Ectodermal cell (in vitro differentiated cells): Measurements from ENCODE around the gene RGL1.

Experiments used
- H3K27ac ChIP-seq: 2 replicates; pipeline ENCODE4 v1.7.0; 2013; ENCODE audit warnings: mild to moderate bottlenecking, low read depth, low read length; ENCODE audit not compliant: insufficient read depth, poor library complexity, severe bottlenecking
- H3K27me3 ChIP-seq: 2 replicates; pipeline ENCODE4 v1.7.0; 2013; ENCODE audit warnings: mild to moderate bottlenecking, low read length; ENCODE audit not compliant: insufficient read depth, control insufficient read depth, poor library complexity, severe bottlenecking
- H3K36me3 ChIP-seq: one replicate; pipeline ENCODE4 v1.7.0; 2013; ENCODE audit warnings: low read length; ENCODE audit not compliant: control insufficient read depth, insufficient read depth
- H3K4me1 ChIP-seq: one replicate; pipeline ENCODE4 v1.7.0; 2013; ENCODE audit warnings: low read length; ENCODE audit not compliant: control insufficient read depth, insufficient read depth
- H3K4me3 ChIP-seq: 2 replicates; pipeline ENCODE4 v1.7.0; 2013; ENCODE audit warnings: low read depth, low read length, control low read depth; ENCODE audit not compliant: insufficient read depth
- H3K9me3 ChIP-seq: 2 replicates; pipeline ENCODE4 v1.7.0; 2013; ENCODE audit warnings: mild to moderate bottlenecking, low read length, moderate library complexity; ENCODE audit not compliant: control insufficient read depth
- WGBS, 2 experiments: methylation state at CpG; one replicate each; pipeline ENCODE4 v1.1.7; 2013; ENCODE audit warnings: missing lambda C conversion rate in 2 of 2; 5-methylcytosine and 5-hydroxymethylcytosine counted together

Gene RGL1

GRCh38 chr1:183873642-183874041 lies 68.7 kb downstream of the RGL1 start:
- H3K27ac ChIP-seq, result no peak overlapping the region
- WGBS, 2 experiments, result 84% methylated on average over 3 of the region's 3 CpGs
- H3K4me3 ChIP-seq, result no peak overlapping the region
- H3K4me1 ChIP-seq, result peaks cover 5% of the 10 kb centered on the region
- no peaks in the 10 kb centered on the region for H3K36me3 ChIP-seq
- H3K9me3 ChIP-seq, result no peaks in the 10 kb centered on the region
- H3K27me3 ChIP-seq, result no peaks in the 10 kb centered on the region

DNA sequence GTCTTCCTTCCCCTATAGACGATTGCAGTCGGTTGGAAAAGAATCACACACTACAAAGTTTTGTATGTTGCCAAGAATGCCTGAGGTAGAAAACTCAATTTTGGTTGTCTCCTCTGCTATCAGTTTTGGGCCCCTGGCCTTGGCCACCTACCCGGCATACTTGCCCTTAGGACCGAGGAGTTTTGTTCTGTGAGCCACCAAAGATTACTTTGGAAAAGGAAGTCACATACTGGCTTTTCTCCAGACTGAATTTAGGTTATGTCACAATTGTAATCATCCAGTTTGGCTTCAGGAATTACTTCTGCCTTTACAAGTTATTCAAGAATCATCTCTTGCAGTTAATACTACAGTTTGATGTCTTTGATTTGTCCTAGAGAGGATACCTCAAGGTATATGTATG lies 71.4 kb downstream of the RGL1 start:
- 96 to 98% methylated on average over 4 of the region's 4 CpGs for WGBS, 2 experiments
- Histone ChIP-seq H3K4me3 (no peak overlapping the region), H3K36me3 (no peaks in the 10 kb centered on the region), H3K9me3 (no peaks in the 10 kb centered on the region), H3K27me3 (no peaks in the 10 kb centered on the region), H3K27ac (no peak overlapping the region), H3K4me1 (peaks cover 7% of the 10 kb centered on the region)

- no peak overlapping the region for H3K4me3 ChIP-seq
- no peaks in the 10 kb centered on the region for H3K27me3 ChIP-seq
- no peaks in the 10 kb centered on the region for H3K9me3 ChIP-seq
- H3K27ac ChIP-seq, result no peak overlapping the region
- 72 to 83% methylated on average over 9 to 10 of the region's 10 CpGs for WGBS, 2 experiments
- peaks cover 15% of the 10 kb centered on the region for H3K4me1 ChIP-seq
- H3K36me3 ChIP-seq, result no peaks in the 10 kb centered on the region
Observed at GRCh38 chr1:183877053-183877720, 72.3 kb downstream of the RGL1 start.

DNA sequence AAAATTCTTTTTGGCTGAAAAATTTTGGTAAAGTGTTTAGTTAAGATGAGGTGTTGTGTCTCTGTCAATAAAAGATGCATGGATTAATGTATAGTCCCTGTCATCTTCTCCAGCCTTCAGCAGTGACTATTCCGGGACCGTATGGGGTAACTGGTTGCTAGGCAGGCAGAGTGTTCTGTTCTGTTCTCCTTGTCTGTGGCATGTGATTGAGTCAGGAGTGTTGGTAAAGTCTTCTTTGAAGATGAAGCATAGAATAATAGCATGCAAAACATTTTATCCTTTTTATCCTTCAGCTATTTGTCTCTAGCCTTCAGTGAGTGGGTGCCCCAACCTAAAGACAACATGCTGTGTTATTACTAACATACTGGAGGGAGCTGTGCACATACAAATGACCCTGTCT lies 74.6 kb downstream of the RGL1 start:
- no peak overlapping the region for H3K27ac ChIP-seq

GRCh38 chr1:183879966-183880365 lies 75.0 kb downstream of the RGL1 start:
- Histone ChIP-seq H3K27ac (no peak overlapping the region), H3K4me1 (peaks cover 15% of the 10 kb centered on the region)
- WGBS, 2 experiments, result 80 to 100% methylated on average over 1 of the region's 1 CpG

More for the DNA sequence above, 74.6 kb downstream of the RGL1 start:
- H3K9me3 ChIP-seq, result no peaks in the 10 kb centered on the region
- H3K27me3 ChIP-seq, result no peaks in the 10 kb centered on the region
- H3K4me1 ChIP-seq, result peaks cover 15% of the 10 kb centered on the region
- H3K36me3 ChIP-seq, result no peaks in the 10 kb centered on the region
- 63 to 69% methylated on average over 2 of the region's 2 CpGs for WGBS, 2 experiments
- no peak overlapping the region for H3K4me3 ChIP-seq

DNA sequence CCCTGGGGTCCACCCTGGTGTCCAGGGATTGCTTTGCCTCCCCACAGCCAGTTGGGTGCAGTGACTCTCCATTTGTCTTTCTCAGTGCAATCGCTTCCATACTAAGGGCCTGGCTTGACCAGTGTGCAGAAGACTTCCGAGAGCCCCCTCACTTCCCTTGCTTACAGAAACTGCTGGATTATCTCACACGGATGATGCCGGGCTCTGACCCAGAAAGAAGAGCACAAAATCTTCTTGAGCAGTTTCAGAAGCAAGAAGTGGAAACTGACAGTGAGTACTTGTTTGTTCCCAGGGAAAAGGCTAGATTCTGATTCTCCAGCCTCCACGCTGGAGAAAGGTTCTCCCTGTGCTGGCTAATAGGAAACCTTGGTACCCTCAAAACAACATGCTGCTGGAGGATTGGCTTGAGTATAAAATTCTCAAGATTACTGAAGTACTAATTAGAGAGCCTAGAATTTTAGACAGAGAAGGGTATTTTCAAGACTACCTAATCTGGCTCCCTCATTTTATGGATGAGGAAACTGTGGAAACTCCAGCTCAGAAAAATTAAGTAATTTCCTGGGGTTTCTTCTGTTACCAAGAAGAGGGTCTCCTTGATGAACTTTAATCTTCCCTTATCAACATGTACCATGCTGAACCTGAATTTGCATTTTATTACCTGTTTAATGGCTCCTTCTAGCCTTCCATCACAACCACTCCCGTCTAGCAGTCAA lies 75.8 kb downstream of the RGL1 start:
- Histone ChIP-seq H3K27me3 (no peaks in the 10 kb centered on the region), H3K4me1 (peaks cover 15% of the 10 kb centered on the region), H3K27ac (peak overlapping the region; percentile 67), H3K4me3 (no peak overlapping the region), H3K36me3 (no peaks in the 10 kb centered on the region), H3K9me3 (no peaks in the 10 kb centered on the region)
- WGBS, 2 experiments, result 95 to 99% methylated on average over 6 of the region's 6 CpGs

More at GRCh38 chr1:183879966-183880365, 75.0 kb downstream of the RGL1 start:
- no peaks in the 10 kb centered on the region for H3K9me3 ChIP-seq
- no peak overlapping the region for H3K4me3 ChIP-seq
- no peaks in the 10 kb centered on the region for H3K36me3 ChIP-seq
- H3K27me3 ChIP-seq, result no peaks in the 10 kb centered on the region

- 49 to 55% methylated on average over 4 of the region's 4 CpGs for WGBS, 2 experiments
- Histone ChIP-seq H3K36me3 (no peaks in the 10 kb centered on the region), H3K27me3 (no peaks in the 10 kb centered on the region), H3K27ac (peak overlapping the region; percentile 67), H3K4me3 (no peak overlapping the region), H3K9me3 (no peaks in the 10 kb centered on the region), H3K4me1 (peaks cover 15% of the 10 kb centered on the region)
Observed at GRCh38 chr1:183881387-183882131, 76.6 kb downstream of the RGL1 start.

GRCh38 chr1:183882335-183883167 lies 77.6 kb downstream of the RGL1 start:
- Histone ChIP-seq H3K4me3 (no peak overlapping the region), H3K4me1 (peaks cover 15% of the 10 kb centered on the region), H3K9me3 (no peaks in the 10 kb centered on the region), H3K27ac (no peak overlapping the region), H3K36me3 (no peaks in the 10 kb centered on the region), H3K27me3 (no peaks in the 10 kb centered on the region)
- WGBS, 2 experiments, result 84 to 96% methylated on average over 5 to 8 of the region's 8 CpGs

DNA sequence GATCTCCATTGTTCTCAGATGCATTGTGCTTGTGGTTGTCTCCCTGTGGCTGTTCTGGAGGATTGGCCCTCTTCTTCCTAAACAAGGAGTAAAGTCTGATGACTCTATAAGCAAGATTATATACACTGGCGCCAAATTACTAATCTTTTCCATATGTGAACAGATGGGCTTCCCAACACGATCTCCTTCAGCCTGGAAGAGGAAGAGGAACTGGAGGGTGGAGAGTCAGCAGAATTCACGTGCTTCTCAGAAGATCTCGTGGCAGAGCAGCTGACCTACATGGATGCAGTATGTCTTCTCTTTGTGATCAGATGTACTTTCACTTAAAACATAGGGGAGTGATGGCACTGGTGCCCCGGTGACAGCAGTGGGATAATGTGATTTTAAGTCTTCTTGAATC lies 78.7 kb downstream of the RGL1 start:
- Histone ChIP-seq H3K4me1 (peaks cover 15% of the 10 kb centered on the region), H3K27me3 (no peaks in the 10 kb centered on the region), H3K36me3 (no peaks in the 10 kb centered on the region), H3K4me3 (no peak overlapping the region), H3K27ac (no peak overlapping the region), H3K9me3 (no peaks in the 10 kb centered on the region)
- 96 to 97% methylated on average over 5 of the region's 5 CpGs for WGBS, 2 experiments
